A673 (cell line): Measurements from ENCODE around the gene PRKCQ. TPM values are rescaled to one million over a fixed set of nuclear protein-coding genes. Genes with fewer than 3 reads are reported as not detected.

Experiments
- BruUV-seq: library from RNA; stranded (reverse); fragments of 400-500 nt; replicated peaks from 2 replicates; lab custom pipeline; 2021; lab: Mats Ljungman, UMichigan
- CTCF ChIA-PET: fragments of 300-600 bp; sonication (Branson Sonifier 250); formaldehyde crosslinking; loops from one replicate; lab custom pipeline; 2022; ENCODE audit warnings: antibody characterized with exemption; lab: Charles Lee
- POLR2A ChIA-PET: fragments of 300-600 bp; sonication (Branson Sonifier 250); formaldehyde crosslinking; loops from one replicate; lab custom pipeline; 2022; ENCODE audit warnings: antibody characterized with exemption; ENCODE audit not compliant: low non-redundant PET; lab: Charles Lee
- DNase-seq: peaks from one replicate; pipeline ENCODE4 v3.0.0-alpha.2; 2015; ENCODE audit warnings: low spot score
- H3K27ac ChIP-seq: fragments of 200-600 bp; sonication (generic); 2 replicates; pipeline ENCODE4 v1.5.1; 2016; ENCODE audit warnings: mixed run types, low read depth, mild to moderate bottlenecking, mixed read lengths, antibody characterized with exemption, low read length; ENCODE audit not compliant: poor library complexity, severe bottlenecking
- H3K27me3 ChIP-seq: fragments of 200-600 bp; sonication (generic); replicated peaks from 2 replicates; pipeline ENCODE4 v1.6.1; 2017; ENCODE audit warnings: mixed run types, low read depth, mild to moderate bottlenecking, mixed read lengths, antibody characterized with exemption, low read length; ENCODE audit not compliant: insufficient read depth, poor library complexity
- H3K36me3 ChIP-seq: fragments of 200-600 bp; sonication (generic); 2 replicates; pipeline ENCODE4 v1.6.1; 2016; ENCODE audit warnings: mixed run types, mild to moderate bottlenecking, mixed read lengths, antibody characterized with exemption, low read length; ENCODE audit not compliant: insufficient read depth, poor library complexity, severe bottlenecking
- H3K4me1 ChIP-seq: fragments of 200-600 bp; sonication (generic); 2 replicates; pipeline ENCODE4 v1.6.1; 2017; ENCODE audit warnings: mixed run types, mild to moderate bottlenecking, mixed read lengths, antibody characterized with exemption, low read length; ENCODE audit not compliant: insufficient read depth, poor library complexity, severe bottlenecking
- H3K4me3 ChIP-seq: fragments of 200-600 bp; sonication (generic); 2 replicates; pipeline ENCODE4 v1.5.1; 2016; ENCODE audit warnings: low read depth, mixed run types, mild to moderate bottlenecking, mixed read lengths, low read length; ENCODE audit not compliant: poor library complexity, severe bottlenecking
- H3K9me3 ChIP-seq: fragments of 200-600 bp; sonication (generic); 2 replicates; pipeline ENCODE4 v1.6.1; 2016; ENCODE audit warnings: mixed run types, low read depth, mild to moderate bottlenecking, mixed read lengths, antibody characterized with exemption, low read length; ENCODE audit not compliant: poor library complexity, severe bottlenecking
- EZH2 ChIP-seq: fragments of 200-600 bp; sonication (generic); IDR thresholded peaks from 2 replicates; pipeline ENCODE4 v1.6.1; 2017; ENCODE audit warnings: borderline replicate concordance, low read depth, mild to moderate bottlenecking, mixed read lengths, antibody characterized with exemption, low read length; ENCODE audit not compliant: poor library complexity, severe bottlenecking
- intact Hi-C: fragments of 100-400 bp; cut with micrococcal nuclease; formaldehyde crosslinking; loops from one replicate; pipeline ENCODE4 v1.10.0; 2022; ENCODE audit not compliant: unreplicated experiment
- total RNA-seq: library from RNA; stranded (reverse); gene quantifications from 2 replicates; pipeline ENCODE4 v1.2.3, GENCODE V29; 2021
- TF ChIP-seq, protein P1 (sequence below): fragments of 300-800, 200-600 bp; sonication (generic); conservative IDR thresholded peaks from 2 replicates; pipeline ENCODE4 v1.5.1; 2017; ENCODE audit warnings: low read depth, mild to moderate bottlenecking, antibody characterized with exemption, low read length, moderate library complexity, mixed read lengths

Gene PRKCQ
- total RNA-seq, 1 experiment from 2014 or later, result not detected

DNA sequence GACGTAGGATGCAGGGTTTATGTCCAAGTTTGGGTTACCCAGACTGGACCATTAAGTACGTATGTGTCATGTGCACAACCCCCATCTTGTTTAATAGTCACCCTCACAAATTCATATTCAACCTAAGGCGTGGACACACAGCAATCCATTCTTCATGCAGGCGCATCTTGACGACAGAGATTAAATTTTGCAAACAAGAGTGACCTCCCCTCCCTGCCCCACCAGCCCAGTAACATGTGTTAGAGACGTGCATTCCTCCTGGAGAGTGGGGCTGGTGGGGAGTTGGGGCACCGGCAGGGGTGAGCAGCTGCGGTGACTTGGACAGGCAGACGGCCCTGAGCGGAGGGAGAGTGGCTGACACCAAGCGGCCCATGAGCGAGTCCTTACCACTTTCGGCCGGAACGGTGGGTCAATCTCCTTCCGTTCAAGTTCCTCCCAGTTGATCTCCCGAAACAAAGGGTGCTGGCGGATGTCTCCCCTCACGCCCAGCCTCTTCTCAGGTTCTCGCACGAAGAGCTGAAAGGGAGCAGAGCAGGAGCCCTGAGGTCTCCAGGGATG lies 149.6 kb downstream of the PRKCQ start:
- no peak overlapping the region for H3K4me3 ChIP-seq
- no peak overlapping the region for H3K27ac ChIP-seq
- CTCF ChIA-PET, result interaction anchor here (0.6 kb wide), 1 partner anchor 28 kb away, joined by 3 read pairs; no protein-coding TSS in a partner anchor
- intact Hi-C loops, result loop anchor here (5.0 kb wide), 1 partner anchor 227 kb away; no protein-coding TSS in a partner anchor
- H3K4me1 ChIP-seq, result no peaks in the 10 kb centered on the region
- peaks cover 89% of the 10 kb centered on the region for H3K27me3 ChIP-seq
- DNase-seq, result no peak
- TF ChIP-seq, protein P1, sequence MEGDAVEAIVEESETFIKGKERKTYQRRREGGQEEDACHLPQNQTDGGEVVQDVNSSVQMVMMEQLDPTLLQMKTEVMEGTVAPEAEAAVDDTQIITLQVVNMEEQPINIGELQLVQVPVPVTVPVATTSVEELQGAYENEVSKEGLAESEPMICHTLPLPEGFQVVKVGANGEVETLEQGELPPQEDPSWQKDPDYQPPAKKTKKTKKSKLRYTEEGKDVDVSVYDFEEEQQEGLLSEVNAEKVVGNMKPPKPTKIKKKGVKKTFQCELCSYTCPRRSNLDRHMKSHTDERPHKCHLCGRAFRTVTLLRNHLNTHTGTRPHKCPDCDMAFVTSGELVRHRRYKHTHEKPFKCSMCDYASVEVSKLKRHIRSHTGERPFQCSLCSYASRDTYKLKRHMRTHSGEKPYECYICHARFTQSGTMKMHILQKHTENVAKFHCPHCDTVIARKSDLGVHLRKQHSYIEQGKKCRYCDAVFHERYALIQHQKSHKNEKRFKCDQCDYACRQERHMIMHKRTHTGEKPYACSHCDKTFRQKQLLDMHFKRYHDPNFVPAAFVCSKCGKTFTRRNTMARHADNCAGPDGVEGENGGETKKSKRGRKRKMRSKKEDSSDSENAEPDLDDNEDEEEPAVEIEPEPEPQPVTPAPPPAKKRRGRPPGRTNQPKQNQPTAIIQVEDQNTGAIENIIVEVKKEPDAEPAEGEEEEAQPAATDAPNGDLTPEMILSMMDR, result no peak
- no peak for TF ChIP-seq EZH2
- no TSS peak for BruUV-seq
- POLR2A ChIA-PET, result no interaction called here
- H3K36me3 ChIP-seq, result no peaks in the 10 kb centered on the region
- H3K9me3 ChIP-seq, result no peaks in the 10 kb centered on the region

- Histone ChIP-seq H3K36me3 (no peaks in the 10 kb centered on the region), H3K27me3 (peaks cover 63% of the 10 kb centered on the region), H3K9me3 (no peaks in the 10 kb centered on the region), H3K27ac (no peak overlapping the region), H3K4me1 (no peaks in the 10 kb centered on the region), H3K4me3 (no peak overlapping the region)
- DNase-seq, result no peak
- intact Hi-C loops, result no loop called here
- TF ChIP-seq, protein P1, result no peak
- no peak for TF ChIP-seq EZH2
- ChIA-PET CTCF (no interaction called here), POLR2A (no interaction called here)
- BruUV-seq, result no TSS peak
Observed at GRCh38 chr10:6427357-6427959, 152.6 kb downstream of the PRKCQ start.

- intact Hi-C loops, result no loop called here
- no peak for DNase-seq
- no TSS peak for BruUV-seq
- no peak overlapping the region for H3K27ac ChIP-seq
- H3K4me3 ChIP-seq, result no peak overlapping the region
- peaks cover 63% of the 10 kb centered on the region for H3K27me3 ChIP-seq
- no peak for TF ChIP-seq EZH2
- TF ChIP-seq, protein P1, result no peak
- ChIA-PET CTCF (no interaction called here), POLR2A (no interaction called here)
- H3K4me1 ChIP-seq, result no peaks in the 10 kb centered on the region
- no peaks in the 10 kb centered on the region for H3K36me3 ChIP-seq
- no peaks in the 10 kb centered on the region for H3K9me3 ChIP-seq
Observed at GRCh38 chr10:6426317-6426716, 153.8 kb downstream of the PRKCQ start.
